ENCODE data around the gene PCDHGA12.
"Not testable (repeated sequence)": the region's sequence is repeated elsewhere in the genome, so short reads cannot be mapped to it uniquely, and the experiment has no call there.

PCDHGA12 gene

DNA sequence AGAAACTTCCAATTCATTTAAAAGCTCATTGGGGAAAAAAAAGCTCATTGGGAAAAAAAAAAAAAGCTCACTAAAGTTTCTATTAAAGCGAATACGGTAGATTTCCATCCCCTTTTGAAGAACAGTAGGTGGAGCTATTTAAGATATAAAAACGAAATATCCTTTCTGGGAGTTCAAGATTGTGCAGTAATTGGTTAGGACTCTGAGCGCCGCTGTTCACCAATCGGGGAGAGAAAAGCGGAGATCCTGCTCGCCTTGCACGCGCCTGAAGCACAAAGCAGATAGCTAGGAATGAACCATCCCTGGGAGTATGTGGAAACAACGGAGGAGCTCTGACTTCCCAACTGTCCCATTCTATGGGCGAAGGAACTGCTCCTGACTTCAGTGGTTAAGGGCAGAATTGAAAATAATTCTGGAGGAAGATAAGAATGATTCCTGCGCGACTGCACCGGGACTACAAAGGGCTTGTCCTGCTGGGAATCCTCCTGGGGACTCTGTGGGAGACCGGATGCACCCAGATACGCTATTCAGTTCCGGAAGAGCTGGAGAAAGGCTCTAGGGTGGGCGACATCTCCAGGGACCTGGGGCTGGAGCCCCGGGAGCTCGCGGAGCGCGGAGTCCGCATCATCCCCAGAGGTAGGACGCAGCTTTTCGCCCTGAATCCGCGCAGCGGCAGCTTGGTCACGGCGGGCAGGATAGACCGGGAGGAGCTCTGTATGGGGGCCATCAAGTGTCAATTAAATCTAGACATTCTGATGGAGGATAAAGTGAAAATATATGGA, at the start of gene PCDHGA12:
Gene PCDHGA12 (plus strand): TSS at position 176 of the 782 bp plus-strand sequence. CDS start 253 bp downstream, at position 429.
- peak; percentile 23 for DNase-seq (ENCODE audit: low spot score)

- no peak for DNase-seq (ENCODE audit: low spot score)
Measured at GRCh38 chr5:141382469-141383294, 47.6 kb upstream of the PCDHGA12 start, which contains the start of gene PCDHGA7. PCDHGA7 (plus strand) TSS chr5:141382742; CDS start chr5:141382900, 158 bp downstream.

DNA sequence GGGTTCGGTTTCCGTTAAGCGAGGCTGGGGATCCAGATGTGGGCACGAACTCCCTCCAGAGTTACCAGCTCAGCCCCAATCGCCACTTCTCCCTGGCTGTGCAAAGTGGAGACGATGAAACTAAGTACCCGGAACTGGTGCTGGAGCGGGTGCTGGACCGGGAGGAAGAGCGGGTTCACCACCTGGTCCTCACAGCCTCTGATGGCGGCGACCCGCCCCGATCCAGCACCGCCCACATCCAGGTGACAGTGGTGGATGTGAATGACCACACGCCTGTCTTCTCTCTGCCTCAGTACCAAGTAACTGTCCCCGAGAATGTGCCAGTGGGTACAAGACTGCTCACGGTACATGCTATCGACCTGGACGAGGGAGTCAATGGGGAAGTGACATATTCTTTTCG, 47.0 kb upstream of the PCDHGA12 start:
- no peak for DNase-seq (ENCODE audit: low spot score)

GRCh38 chr5:141384471-141385267, 45.6 kb upstream of the PCDHGA12 start:
- no peak for DNase-seq (ENCODE audit: low spot score)

DNA sequence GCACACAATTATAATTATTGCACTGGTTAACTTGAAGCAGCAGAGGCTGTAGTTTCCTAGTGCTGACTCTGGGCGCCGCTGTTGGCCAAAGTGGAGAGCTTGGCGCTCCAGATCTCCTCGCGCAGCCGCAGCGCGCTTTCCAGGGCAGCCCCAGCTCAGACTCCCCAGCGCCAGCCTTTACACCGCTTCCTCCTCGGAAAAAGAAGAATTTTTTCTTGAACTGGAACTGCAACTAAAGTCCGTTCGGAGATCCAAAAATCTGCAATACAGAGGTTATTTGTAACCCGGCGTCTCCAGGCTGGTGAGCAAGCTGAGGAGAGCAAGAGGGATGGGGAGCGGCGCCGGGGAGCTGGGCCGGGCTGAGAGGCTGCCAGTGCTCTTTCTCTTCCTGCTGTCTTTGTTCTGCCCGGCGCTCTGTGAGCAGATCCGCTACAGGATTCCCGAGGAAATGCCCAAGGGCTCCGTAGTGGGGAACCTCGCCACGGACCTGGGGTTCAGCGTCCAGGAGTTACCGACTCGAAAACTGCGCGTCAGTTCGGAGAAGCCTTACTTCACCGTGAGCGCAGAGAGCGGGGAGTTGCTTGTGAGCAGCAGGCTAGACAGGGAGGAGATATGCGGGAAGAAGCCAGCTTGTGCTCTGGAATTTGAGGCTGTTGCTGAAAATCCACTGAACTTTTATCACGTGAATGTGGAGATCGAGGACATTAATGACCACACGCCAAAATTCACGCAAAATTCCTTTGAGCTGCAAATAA, 42.6 kb upstream of the PCDHGA12 start, which contains the start of gene PCDHGB4:
Gene PCDHGB4 (plus strand): TSS at position 142 of the 755 bp plus-strand sequence. CDS start 187 bp downstream, at position 329.
- not testable (repeated sequence) for DNase-seq (ENCODE audit: low spot score)

- DNase-seq (ENCODE audit: low spot score) = no peak
Measured at GRCh38 chr5:141388661-141389060, 41.6 kb upstream of the PCDHGA12 start.

DNA sequence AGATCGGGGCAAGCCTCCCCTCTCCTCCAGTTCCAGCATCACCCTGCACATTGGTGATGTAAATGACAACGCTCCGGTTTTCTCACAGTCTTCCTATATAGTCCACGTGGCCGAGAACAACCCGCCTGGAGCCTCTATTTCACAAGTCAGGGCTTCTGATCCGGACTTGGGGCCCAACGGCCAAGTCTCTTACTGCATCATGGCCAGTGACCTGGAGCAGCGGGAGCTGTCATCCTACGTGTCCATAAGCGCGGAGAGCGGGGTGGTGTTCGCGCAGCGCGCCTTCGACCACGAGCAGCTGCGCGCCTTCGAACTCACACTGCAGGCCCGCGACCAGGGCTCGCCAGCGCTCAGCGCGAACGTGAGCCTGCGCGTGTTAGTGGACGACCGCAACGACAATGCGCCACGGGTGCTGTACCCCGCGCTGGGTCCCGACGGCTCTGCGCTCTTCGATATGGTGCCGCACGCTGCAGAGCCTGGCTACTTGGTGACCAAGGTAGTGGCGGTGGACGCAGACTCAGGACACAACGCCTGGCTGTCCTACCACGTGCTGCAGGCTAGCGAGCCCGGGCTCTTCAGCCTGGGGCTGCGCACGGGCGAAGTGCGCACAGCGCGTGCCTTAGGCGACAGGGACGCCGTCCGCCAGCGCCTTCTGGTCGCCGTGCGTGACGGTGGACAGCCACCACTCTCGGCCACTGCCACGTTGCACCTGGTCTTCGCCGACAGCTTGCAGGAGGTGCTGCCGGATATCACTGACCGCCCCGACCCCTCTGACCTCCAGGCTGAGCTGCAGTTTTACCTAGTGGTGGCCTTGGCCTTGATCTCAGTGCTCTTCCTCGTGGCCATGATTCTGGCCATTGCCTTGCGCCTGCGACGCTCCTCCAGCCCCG, 40.9 kb upstream of the PCDHGA12 start:
- no peak for DNase-seq (ENCODE audit: low spot score)

DNA sequence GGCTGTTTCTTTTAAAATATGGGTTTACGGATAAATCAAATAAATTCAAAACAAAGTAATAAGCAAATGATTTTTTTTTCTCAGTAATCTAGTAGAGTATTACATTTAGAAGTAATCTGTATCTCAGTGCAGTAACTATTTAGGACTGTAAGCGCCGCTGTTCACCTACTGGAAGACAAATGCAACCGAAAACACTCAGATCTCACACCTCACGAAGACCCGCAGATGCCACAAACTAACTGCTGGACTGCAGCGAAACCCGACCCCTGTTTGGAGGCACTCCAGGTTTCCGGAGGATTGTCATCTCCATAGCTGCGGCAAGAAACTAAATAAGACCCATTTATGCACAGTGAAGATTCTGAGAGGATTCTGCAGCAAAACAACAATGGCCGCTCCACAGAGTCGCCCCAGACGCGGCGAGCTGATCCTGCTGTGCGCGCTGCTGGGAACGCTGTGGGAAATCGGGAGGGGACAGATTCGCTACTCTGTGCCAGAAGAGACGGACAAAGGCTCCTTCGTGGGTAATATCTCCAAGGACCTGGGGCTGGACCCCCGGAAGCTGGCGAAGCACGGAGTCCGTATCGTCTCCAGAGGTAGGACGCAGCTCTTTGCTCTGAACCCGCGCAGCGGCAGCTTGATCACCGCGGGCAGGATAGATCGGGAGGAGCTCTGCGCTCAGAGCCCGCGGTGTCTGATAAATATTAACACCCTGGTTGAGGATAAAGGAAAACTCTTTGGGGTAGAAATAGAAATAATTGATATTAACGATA, 37.7 kb upstream of the PCDHGA12 start, which contains the start of gene PCDHGA8:
Gene PCDHGA8 (plus strand): TSS at position 205 of the 770 bp plus-strand sequence. CDS start 181 bp downstream, at position 386.
- no peak for DNase-seq (ENCODE audit: low spot score)

- no peak for DNase-seq (ENCODE audit: low spot score)
Measured at GRCh38 chr5:141393267-141393666, 37.0 kb upstream of the PCDHGA12 start.

DNA sequence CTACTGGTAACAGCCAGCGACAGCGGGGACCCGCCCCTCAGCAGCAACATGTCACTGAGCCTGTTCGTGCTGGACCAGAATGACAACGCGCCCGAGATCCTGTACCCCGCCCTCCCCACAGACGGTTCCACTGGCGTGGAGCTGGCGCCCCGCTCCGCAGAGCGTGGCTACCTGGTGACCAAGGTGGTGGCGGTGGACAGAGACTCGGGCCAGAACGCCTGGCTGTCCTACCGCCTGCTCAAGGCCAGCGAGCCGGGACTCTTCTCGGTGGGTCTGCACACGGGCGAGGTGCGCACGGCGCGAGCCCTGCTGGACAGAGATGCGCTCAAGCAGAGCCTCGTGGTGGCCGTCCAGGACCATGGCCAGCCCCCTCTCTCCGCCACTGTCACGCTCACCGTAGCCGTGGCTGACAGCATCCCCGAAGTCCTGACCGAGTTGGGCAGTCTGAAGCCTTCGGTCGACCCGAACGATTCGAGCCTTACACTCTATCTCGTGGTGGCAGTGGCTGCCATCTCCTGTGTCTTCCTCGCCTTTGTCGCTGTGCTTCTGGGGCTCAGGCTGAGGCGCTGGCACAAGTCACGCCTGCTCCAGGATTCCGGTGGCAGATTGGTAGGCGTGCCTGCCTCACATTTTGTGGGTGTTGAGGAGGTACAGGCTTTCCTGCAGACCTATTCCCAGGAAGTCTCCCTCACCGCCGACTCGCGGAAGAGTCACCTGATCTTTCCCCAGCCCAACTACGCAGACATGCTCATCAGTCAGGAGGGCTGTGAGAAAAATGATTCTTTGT, 35.7 kb upstream of the PCDHGA12 start:
- DNase-seq (ENCODE audit: low spot score) = not testable (repeated sequence)

- DNase-seq (ENCODE audit: low spot score) = not testable (repeated sequence)
Measured at GRCh38 chr5:141397756-141398551, 32.4 kb upstream of the PCDHGA12 start, which contains the start of gene PCDHGB5. PCDHGB5 (plus strand) TSS chr5:141397947; CDS start chr5:141398128, 181 bp downstream.

- no peak for DNase-seq (ENCODE audit: low spot score)
Measured at GRCh38 chr5:141398608-141399007, 31.7 kb upstream of the PCDHGA12 start.

DNA sequence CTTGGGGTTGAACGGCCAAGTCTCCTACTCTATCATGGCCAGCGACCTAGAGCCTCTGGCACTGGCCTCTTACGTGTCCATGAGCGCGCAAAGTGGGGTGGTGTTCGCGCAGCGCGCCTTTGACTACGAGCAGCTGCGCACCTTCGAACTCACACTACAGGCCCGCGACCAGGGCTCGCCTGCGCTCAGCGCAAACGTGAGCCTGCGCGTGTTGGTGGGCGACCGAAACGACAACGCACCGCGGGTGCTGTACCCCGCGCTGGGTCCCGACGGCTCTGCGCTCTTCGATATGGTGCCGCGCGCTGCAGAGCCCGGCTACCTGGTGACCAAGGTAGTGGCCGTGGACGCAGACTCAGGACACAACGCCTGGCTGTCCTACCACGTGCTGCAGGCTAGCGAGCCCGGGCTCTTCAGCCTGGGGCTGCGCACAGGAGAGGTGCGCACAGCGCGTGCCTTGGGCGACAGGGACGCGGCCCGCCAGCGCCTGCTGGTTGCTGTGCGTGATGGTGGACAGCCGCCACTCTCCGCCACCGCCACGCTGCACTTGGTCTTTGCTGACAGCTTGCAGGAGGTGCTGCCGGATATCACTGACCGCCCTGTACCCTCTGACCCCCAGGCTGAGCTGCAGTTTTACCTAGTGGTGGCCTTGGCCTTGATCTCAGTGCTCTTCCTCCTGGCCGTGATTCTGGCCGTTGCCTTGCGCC, 30.6 kb upstream of the PCDHGA12 start:
- no peak for DNase-seq (ENCODE audit: low spot score)

DNA sequence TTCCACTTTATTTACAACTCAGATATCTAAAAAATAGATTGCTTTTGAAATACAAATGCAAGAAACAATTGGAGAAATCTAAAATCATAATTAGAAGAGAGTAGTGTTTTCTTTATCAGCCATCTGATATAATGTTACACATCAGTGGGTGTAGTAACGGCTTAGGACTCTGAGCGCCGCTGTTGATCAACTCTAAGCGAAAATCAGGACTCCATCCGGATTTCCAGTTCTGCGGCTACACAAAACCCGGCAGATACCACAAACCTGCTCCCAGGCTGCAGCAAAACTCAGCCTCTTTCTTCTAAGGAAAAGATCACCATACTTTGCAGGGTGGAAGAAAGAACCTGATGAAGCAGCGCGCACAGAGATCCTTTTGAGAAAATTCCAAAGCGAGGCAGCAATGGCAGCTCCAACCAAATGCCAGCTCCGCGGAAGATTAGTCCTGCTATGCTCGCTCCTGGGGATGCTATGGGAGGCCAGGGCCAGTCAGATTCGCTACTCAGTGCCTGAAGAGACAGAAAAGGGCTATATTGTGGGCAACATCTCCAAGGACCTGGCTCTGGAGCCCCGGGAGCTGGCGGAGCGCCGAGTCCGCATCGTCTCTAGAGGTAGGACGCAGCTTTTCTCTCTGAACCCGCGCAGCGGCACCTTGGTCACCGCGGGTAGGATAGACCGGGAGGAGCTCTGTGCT, 27.6 kb upstream of the PCDHGA12 start, which contains the start of gene PCDHGA9:
Gene PCDHGA9 (plus strand): TSS at position 226 of the 691 bp plus-strand sequence. CDS start 175 bp downstream, at position 401.
- no peak for DNase-seq (ENCODE audit: low spot score)

- DNase-seq (ENCODE audit: low spot score) = no peak
Measured at GRCh38 chr5:141403387-141403786, 26.9 kb upstream of the PCDHGA12 start.
